Smooth muscle cell (in vitro differentiated cells): Measurements from ENCODE around the gene NOD2. TPM values are rescaled to one million over a fixed set of nuclear protein-coding genes. Genes with fewer than 3 reads are reported as not detected.

Experiments
- DNase-seq: peaks from one replicate; lab custom pipeline; 2025; ENCODE audit not compliant: unreplicated experiment; lab: John Stamatoyannopoulos, UW
- H2AFZ ChIP-seq: fragments of 200-600 bp; sonication (generic); 2 replicates; pipeline ENCODE4 v1.6.0; 2016; ENCODE audit warnings: antibody characterized with exemption, low read depth, mild to moderate bottlenecking
- H3F3A ChIP-seq: fragments of 200-600 bp; sonication (generic); 2 replicates; pipeline ENCODE4 v1.6.0; 2017; ENCODE audit warnings: antibody characterized with exemption, low read depth
- H3K27ac ChIP-seq: fragments of 200-600 bp; sonication (generic); 2 replicates; pipeline ENCODE4 v1.5.1; 2016; ENCODE audit warnings: low read depth, mild to moderate bottlenecking
- H3K27me3 ChIP-seq: fragments of 200-600 bp; sonication (generic); 2 replicates; pipeline ENCODE4 v1.6.1; 2016; ENCODE audit warnings: low read depth, mild to moderate bottlenecking
- H3K36me3 ChIP-seq: fragments of 200-600 bp; sonication (generic); 2 replicates; pipeline ENCODE4 v1.5.1; 2016; ENCODE audit warnings: low read depth
- H3K4me1 ChIP-seq: fragments of 200-600 bp; sonication (generic); 2 replicates; pipeline ENCODE4 v1.5.1; 2016; ENCODE audit warnings: low read depth
- H3K4me2 ChIP-seq: fragments of 200-600 bp; sonication (generic); 2 replicates; pipeline ENCODE4 v1.6.0; 2016; ENCODE audit warnings: mild to moderate bottlenecking
- H3K4me3 ChIP-seq: fragments of 200-600 bp; sonication (generic); 2 replicates; pipeline ENCODE4 v1.5.1; 2016; ENCODE audit warnings: mild to moderate bottlenecking
- H3K79me2 ChIP-seq: fragments of 200-600 bp; sonication (generic); 2 replicates; pipeline ENCODE4 v1.6.0; 2016; ENCODE audit warnings: low read depth, mild to moderate bottlenecking
- H3K9ac ChIP-seq: fragments of 200-600 bp; sonication (generic); 2 replicates; pipeline ENCODE4 v1.6.0; 2016; ENCODE audit warnings: low read depth
- H3K9me3 ChIP-seq: fragments of 200-600 bp; sonication (generic); replicated peaks from 2 replicates; pipeline ENCODE4 v1.5.1; 2016; ENCODE audit warnings: low read depth
- H4K20me1 ChIP-seq: fragments of 200-600 bp; sonication (generic); 2 replicates; pipeline ENCODE4 v1.6.0; 2016; ENCODE audit warnings: low read depth
- CTCF ChIP-seq: fragments of 200-600 bp; sonication (generic); IDR thresholded peaks from 2 replicates; pipeline ENCODE4 v1.5.1; 2017; ENCODE audit warnings: borderline replicate concordance, mild to moderate bottlenecking, antibody characterized with exemption; ENCODE audit not compliant: insufficient read depth, poor library complexity, severe bottlenecking
- WGBS: methylation state at CpG from one replicate; pipeline ENCODE4 v1.1.7; 2016; ENCODE audit warnings: low lambda C conversion rate; 5-methylcytosine and 5-hydroxymethylcytosine counted together
- polyA plus RNA-seq: library from polyadenylated mRNA; unstranded; fragments of >200 nt; fragmentation: Nextera tagmentation; extraction: Ambion mirVana; gene quantifications from 2 replicates; pipeline ENCODE4 v1.2.1, GENCODE V29; 2016
- total RNA-seq: library from RNA; depleted of rRNA; stranded (reverse); fragments of >200 nt; gene quantifications from 2 replicates; pipeline ENCODE4 v1.2.3, GENCODE V29; 2014

Gene NOD2
- total and polyA plus RNA-seq, 2 experiments from 2014 or later: 0.90 TPM; not detected in 1

DNA sequence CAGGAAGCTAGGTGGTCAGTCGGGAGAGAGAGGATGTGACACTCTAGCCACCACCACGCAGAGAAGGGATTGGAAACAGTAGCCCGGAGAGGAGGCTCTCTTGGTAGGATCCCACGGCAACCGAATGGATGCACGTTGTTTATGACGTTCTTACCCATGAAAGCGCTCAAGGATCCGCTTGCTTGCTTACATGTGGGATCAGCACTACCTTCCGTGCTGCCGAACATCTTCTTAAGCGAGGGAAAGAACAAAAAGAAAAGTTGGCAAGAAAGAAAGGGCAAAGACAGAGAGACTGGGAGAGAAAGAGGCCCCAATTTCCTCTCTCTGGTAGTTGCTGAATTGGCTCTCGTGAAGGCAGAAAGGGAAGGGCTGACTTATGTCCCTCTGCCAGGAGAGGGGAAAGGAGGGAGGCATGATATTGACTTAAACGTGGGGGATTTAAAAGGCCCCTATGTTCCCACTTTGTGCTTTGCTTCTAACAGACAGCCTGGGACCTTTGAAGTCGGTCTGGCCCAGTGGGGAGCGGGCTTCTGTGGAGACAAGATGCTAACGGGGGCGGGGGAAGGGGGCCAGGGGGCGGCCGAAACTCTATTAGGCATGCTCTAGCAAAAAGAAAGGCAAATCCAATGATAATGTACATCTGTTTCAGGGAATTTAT lies 47.7 kb upstream of the NOD2 start:
- Histone ChIP-seq H3K27me3 (no peaks in the 10 kb centered on the region), H3K79me2 (no peaks in the 10 kb centered on the region), H3K4me2 (no peak overlapping the region), H4K20me1 (no peaks in the 10 kb centered on the region), H3K36me3 (no peaks in the 10 kb centered on the region), H3K9me3 (no peaks in the 10 kb centered on the region), H3K4me1 (no peaks in the 10 kb centered on the region), H3K4me3 (no peak overlapping the region), H3K9ac (no peak overlapping the region), H3F3A (no peaks in the 10 kb centered on the region), H2AFZ (no peak overlapping the region), H3K27ac (no peak overlapping the region)
- no peak for DNase-seq
- 69% methylated on average over 14 of the region's 20 CpGs for WGBS
- no peak for TF ChIP-seq CTCF

DNA sequence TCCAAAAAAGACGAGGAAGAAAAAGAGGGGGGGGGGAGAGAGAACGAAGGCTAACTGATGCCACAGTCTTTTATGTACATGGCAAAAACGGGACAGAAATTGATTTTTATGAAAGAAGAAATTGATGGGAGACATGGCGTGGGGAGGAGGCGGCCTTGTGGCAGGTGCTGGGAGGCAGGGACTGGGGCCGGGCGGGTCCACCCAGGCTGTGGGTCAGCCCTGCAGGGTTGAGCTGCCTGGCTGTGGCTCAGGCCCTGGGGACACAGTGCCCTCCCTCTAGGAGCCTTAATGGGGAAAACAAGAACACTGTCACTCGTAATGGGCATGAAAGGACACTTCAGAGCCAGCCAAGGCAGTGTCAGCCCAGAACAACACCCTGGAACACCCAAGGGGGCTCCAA lies 47.1 kb upstream of the NOD2 start:
- no peak for DNase-seq
- Histone ChIP-seq H3K27ac (no peak overlapping the region), H3K4me3 (no peak overlapping the region), H3F3A (no peaks in the 10 kb centered on the region), H3K4me2 (no peak overlapping the region), H3K4me1 (no peaks in the 10 kb centered on the region), H3K79me2 (no peaks in the 10 kb centered on the region), H3K9ac (no peak overlapping the region), H3K27me3 (no peaks in the 10 kb centered on the region), H2AFZ (no peak overlapping the region), H3K36me3 (no peaks in the 10 kb centered on the region), H3K9me3 (no peaks in the 10 kb centered on the region), H4K20me1 (no peaks in the 10 kb centered on the region)
- TF ChIP-seq CTCF: no peak
- 63% methylated on average over 8 of the region's 8 CpGs for WGBS

DNA sequence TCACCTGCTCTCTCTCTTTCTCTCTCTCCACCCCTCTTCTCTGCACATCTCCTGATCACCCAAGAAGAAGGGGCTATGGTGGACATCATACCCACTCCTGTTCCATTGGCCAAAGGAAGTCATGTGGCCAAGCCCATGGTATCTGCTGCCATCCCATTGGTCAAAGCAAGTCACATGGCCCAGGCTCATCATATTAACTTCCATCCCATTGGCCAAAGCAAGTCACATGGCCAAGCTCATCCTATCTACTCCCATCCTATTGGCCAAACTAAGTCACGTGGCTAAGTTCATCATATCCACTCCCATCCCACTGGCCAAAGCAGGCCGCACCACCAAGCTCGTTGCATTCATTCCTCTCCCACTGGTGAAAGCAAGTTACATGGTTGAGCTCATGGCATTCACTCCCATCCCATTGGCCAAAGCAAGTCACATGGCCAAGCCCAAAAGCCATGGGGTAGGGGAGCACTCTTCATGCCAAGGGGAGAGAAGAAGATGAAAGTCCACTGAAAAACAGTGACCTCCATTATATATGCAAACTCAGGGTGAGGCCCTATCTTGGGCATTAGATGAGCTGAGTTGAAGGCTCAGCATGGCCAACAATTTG lies 41.5 kb upstream of the NOD2 start:
- Histone ChIP-seq H3K36me3 (no peaks in the 10 kb centered on the region), H3K4me1 (no peaks in the 10 kb centered on the region), H4K20me1 (no peaks in the 10 kb centered on the region), H3F3A (no peaks in the 10 kb centered on the region), H3K27ac (no peak overlapping the region), H3K79me2 (no peaks in the 10 kb centered on the region), H3K4me3 (no peak overlapping the region), H3K27me3 (no peaks in the 10 kb centered on the region), H3K4me2 (no peak overlapping the region), H2AFZ (no peak overlapping the region), H3K9ac (no peak overlapping the region), H3K9me3 (no peaks in the 10 kb centered on the region)
- WGBS: 99% methylated on average over 3 of the region's 3 CpGs
- TF ChIP-seq CTCF: no peak
- no peak for DNase-seq

- Histone ChIP-seq H3K27ac (no peak overlapping the region), H3K4me3 (no peak overlapping the region), H3K9me3 (no peaks in the 10 kb centered on the region), H3K4me1 (no peaks in the 10 kb centered on the region), H3K9ac (no peak overlapping the region), H3K27me3 (no peaks in the 10 kb centered on the region), H3K79me2 (no peaks in the 10 kb centered on the region), H3F3A (no peaks in the 10 kb centered on the region), H3K36me3 (no peaks in the 10 kb centered on the region), H2AFZ (no peak overlapping the region), H3K4me2 (no peak overlapping the region), H4K20me1 (no peaks in the 10 kb centered on the region)
- no peak for TF ChIP-seq CTCF
- no peak for DNase-seq
- 57% methylated on average over 14 of the region's 14 CpGs for WGBS
Measured at GRCh38 chr16:50652836-50653425, 40.5 kb upstream of the NOD2 start.
